HG02852 (cell line): Measurements from ENCODE around the gene RAD52.

ENCODE experiments used
- ATAC-seq: cut with Tn5 transposase; IDR thresholded peaks from one replicate; pipeline ENCODE4 v1.9.1; 2021; ENCODE audit warnings: mild to moderate bottlenecking, moderate library complexity; ENCODE audit not compliant: unreplicated experiment

Gene RAD52

GRCh38 chr12:916240-916639 lies 33.3 kb downstream of the RAD52 start:
- no peak for ATAC-seq

- ATAC-seq = no peak
These were observed 34.4 kb downstream of the RAD52 start for GRCh38 chr12:915090-915489.

DNA sequence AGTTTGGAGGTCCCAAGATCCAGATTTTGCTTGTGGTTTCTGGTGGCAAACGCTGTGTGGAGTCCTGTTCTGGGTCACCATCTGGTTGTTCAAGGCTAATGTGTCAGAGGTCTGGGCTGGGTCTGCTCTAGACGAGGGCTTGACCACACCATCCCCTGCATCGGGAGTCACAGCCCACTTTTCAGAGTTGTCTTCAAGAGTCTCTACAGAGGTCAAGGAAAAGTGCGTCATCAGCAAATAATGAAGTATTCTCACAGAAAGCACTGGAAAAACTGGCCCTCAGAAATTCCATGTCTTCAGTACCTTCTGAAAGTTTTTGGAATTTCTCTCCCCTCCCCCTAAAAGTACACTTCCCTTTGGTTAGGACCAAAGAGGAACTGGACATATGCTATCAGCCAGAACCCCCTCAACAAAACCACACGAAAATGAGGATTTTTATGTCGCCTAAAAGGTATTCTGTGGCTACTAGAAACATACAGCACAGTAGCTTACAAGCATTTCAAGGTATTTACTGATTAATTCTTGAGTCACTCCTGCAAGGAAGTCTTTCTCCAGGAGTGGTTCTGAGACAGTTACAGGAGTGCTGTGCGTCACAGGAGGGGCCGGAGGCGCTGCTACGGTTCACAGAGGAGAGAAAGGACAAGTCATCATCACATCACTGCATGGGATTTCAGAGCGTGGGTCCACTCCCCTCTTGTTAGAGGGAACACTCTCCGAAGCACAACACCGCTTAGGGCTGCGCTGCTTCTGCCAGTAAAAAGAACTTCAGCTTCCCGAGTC lies 35.4 kb downstream of the RAD52 start:
- ATAC-seq = no peak

GRCh38 chr12:912466-913235 lies 36.8 kb downstream of the RAD52 start:
- no peak for ATAC-seq

- no peak for ATAC-seq
These were observed 38.2 kb downstream of the RAD52 start for GRCh38 chr12:911191-911826.

GRCh38 chr12:910416-910815 lies 39.1 kb downstream of the RAD52 start:
- ATAC-seq = no peak

DNA sequence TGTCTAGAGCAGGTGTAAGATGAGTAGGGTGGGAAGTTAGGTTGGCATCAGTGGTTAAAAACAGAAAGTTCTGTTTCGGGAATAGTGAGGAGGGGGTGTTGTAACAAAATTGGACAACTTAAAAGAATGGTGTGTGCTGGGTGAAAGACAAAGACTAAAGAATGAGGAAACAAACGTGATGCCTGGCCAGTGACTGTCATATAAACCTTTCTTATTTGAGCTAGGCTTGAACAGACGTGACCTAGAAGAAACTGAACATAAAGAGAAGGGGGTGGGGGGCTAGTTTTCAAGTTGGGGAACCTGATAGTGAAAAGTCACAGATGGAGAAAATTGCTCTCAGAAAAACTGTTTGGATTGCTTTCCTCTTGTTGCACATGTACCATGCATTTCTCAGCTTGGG lies 39.6 kb downstream of the RAD52 start:
- ATAC-seq = no peak

- ATAC-seq = no peak
These were observed 41.9 kb downstream of the RAD52 start for GRCh38 chr12:907413-908185.

DNA sequence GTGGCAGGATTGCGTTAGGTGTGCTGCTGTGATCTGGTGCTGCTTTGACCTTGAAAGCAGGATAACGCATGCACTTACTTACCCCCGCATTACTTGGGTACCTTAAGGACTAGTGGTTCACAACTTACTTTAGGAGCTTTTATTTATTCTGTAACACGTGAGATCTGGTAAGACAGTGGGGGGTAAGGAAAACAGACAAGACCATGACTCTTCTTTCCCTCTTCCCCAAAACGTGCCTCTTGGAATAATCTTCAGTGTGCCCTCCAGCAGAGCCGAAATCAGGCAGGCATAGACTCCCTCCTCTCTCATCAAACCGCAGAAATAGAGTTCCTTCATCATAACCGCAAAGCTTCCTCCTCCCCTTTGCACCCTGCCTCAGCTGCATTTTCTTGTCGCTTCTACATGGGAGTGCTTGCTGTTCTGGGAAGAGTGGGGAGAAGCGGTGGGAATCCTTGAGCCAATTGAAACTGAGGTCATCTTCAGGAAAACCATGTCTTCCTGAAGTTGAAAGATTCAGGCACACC lies 43.4 kb downstream of the RAD52 start:
- no peak for ATAC-seq

- no peak for ATAC-seq
These were observed 44.0 kb downstream of the RAD52 start for GRCh38 chr12:905261-906031.

GRCh38 chr12:904010-904414 lies 45.5 kb downstream of the RAD52 start:
- no peak for ATAC-seq

DNA sequence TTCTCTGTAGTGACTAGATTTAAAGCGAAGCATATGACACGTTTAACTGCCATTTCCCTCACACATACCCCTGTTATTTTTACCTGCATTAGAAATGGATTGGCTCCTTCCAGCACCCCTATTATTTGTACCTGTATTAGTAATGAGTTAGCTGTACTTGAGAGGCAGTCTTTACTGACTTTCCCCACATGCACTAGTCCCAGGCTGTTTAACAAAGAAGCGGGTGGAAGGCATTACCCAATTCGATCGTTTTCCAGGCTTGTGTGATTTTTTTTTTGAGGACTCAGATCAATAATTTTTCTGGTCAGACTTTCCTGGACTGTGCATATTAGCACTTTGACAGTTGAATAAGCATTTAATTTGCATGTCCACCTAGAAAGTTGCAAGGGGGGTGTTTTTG lies 46.4 kb downstream of the RAD52 start:
- ATAC-seq = no peak

GRCh38 chr12:902581-902980 lies 46.9 kb downstream of the RAD52 start:
- ATAC-seq = no peak

DNA sequence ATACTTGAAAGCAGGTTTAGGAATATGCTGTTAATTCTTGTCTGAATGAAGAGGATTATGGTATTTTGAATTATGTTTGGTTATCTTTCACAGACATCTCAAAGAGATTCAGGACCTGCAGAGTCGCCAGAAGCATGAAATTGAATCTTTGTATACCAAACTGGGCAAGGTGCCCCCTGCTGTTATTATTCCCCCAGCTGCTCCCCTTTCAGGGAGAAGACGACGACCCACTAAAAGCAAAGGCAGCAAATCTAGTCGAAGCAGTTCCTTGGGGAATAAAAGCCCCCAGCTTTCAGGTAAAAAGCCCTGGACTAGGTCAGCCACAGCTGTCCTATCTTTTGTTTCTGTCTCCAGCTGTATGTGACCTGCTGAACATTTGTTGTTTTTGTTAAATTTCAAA lies 52.1 kb downstream of the RAD52 start:
- ATAC-seq = no peak

- ATAC-seq = no peak
These were observed 53.5 kb downstream of the RAD52 start for GRCh38 chr12:896031-896430.

DNA sequence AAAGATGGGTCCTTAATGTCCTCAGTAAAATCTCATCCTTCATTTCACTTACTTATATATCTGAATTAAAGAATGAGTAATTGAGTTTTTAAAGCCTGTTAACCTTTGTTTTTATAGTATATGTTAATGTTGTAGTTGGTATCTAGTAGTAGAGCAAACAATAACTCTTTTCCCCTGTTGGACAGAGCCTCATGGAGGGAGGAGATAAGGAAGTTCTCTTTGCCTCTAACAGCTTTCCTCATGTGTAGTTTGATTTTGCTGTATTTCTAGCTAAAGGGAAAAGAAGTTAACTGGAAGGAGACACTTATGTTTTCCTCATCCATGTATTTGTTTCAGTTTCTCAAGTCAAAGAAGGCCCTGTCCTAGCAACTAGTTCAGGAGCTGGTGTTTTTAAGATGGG lies 55.3 kb downstream of the RAD52 start:
- ATAC-seq = no peak

GRCh38 chr12:886206-886605 lies 63.3 kb downstream of the RAD52 start:
- ATAC-seq = no peak

DNA sequence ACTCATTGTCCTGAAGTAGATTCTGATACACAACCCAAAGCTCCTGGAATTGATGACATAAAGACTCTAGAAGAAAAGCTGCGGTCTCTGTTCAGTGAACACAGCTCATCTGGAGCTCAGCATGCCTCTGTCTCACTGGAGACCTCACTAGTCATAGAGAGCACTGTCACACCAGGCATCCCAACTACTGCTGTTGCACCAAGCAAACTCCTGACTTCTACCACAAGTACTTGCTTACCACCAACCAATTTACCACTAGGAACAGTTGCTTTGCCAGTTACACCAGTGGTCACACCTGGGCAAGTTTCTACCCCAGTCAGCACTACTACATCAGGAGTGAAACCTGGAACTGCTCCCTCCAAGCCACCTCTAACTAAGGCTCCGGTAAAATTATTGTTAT lies 63.8 kb downstream of the RAD52 start:
- ATAC-seq = no peak

DNA sequence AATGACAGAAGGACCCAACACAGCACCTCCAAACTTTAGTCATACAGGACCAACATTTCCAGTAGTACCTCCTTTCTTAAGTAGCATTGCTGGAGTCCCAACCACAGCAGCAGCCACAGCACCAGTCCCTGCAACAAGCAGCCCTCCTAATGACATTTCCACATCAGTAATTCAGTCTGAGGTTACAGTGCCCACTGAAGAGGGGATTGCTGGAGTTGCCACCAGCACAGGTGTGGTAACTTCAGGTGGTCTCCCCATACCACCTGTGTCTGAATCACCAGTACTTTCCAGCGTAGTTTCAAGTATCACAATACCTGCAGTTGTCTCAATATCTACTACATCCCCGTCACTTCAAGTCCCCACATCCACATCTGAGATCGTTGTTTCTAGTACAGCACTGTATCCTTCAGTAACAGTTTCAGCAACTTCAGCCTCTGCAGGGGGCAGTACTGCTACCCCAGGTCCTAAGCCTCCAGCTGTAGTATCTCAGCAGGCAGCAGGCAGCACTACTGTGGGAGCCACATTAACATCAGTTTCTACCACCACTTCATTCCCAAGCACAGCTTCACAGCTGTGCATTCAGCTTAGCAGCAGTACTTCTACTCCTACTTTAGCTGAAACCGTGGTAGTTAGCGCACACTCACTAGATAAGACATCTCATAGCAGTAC lies 64.6 kb downstream of the RAD52 start:
- ATAC-seq = no peak

DNA sequence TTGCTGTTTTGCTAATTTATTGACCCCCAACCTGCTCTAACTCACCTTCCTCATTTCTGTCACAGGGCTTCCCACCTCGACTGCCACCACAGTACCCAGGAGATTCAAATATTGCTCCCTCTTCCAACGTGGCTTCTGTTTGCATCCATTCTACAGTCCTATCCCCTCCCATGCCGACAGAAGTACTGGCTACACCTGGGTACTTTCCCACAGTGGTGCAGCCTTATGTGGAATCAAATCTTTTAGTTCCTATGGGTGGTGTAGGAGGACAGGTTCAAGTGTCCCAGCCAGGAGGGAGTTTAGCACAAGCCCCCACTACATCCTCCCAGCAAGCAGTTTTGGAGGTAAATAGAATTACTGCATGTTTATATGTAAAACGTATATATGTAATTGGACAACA lies 68.8 kb downstream of the RAD52 start:
- no peak for ATAC-seq
